Right lobe of liver (tissue), 6 donors: Measurements from ENCODE around the gene FLNA. TPM values are rescaled to one million over a fixed set of nuclear protein-coding genes. Genes with fewer than 3 reads are reported as not detected.
"Not testable (repeated sequence)": the region's sequence is repeated elsewhere in the genome, so short reads cannot be mapped to it uniquely, and the experiment has no call there.

Experiments used
- ATAC-seq, 4 donors: fragments of 200-7000 bp; cut with Tn5 transposase; one replicate each; pipeline ENCODE4 v1.9.1; 2020; ENCODE audit warnings: mild to moderate bottlenecking in 4 of 4, moderate library complexity in 4 of 4
- DNase-seq, 3 donors: peaks; one replicate each; pipeline ENCODE4 v3.0.0-alpha.2; 2020
- H3K27ac ChIP-seq, 3 donors: fragments of 200-600 bp; one replicate each; pipeline ENCODE4 v1.8.0; 2022
- H3K27me3 ChIP-seq, 2 donors: fragments of 200-600 bp; one replicate each; pipeline ENCODE4 v1.8.0; 2022
- H3K36me3 ChIP-seq, 4 donors: fragments of 200-600 bp; sonication (generic) in 1 of 4; one replicate each; pipeline versions ENCODE4 v1.5.1 to v1.8.0; 2017 to 2022; ENCODE audit warnings: control low read depth in 1 of 4
- H3K4me1 ChIP-seq, 4 donors: fragments of 200-600 bp; sonication (generic) in 1 of 4; one replicate each; pipeline versions ENCODE4 v1.5.1 to v1.8.0; 2017 to 2022; ENCODE audit warnings: control low read depth in 1 of 4
- H3K4me3 ChIP-seq, 3 donors: fragments of 200-600 bp; one replicate each; pipeline ENCODE4 v1.8.0; 2022
- H3K9me3 ChIP-seq, 4 donors: fragments of 200-600 bp; sonication (generic) in 1 of 4; one replicate each; pipeline versions ENCODE4 v1.5.1 to v1.8.0; 2017 to 2022; ENCODE audit warnings: control low read depth in 1 of 4
- CTCF ChIP-seq, 4 donors: fragments of 200-600 bp in 3 of 4; fragments of 450-650 bp in 1 of 4; IDR thresholded peaks; one replicate each; pipeline versions ENCODE4 v1.5.1 to v1.8.0; 2016 to 2022; ENCODE audit warnings: antibody characterized with exemption in 4 of 4, mild to moderate bottlenecking in 2 of 4
- POLR2A ChIP-seq: fragments of 450-650 bp; IDR thresholded peaks from one replicate; pipeline ENCODE4 v1.6.1; 2017; ENCODE audit warnings: antibody characterized with exemption, mild to moderate bottlenecking
- WGBS: methylation state at CpG from one replicate; pipeline ENCODE4 v1.1.6; 2018; ENCODE audit warnings: low coverage, low lambda C conversion rate; ENCODE audit not compliant: insufficient coverage; ENCODE audit errors: missing lambda C conversion rate; 5-methylcytosine and 5-hydroxymethylcytosine counted together
- intact Hi-C, 2 donors: fragments of 100-400 bp; cut with DNase I; formaldehyde crosslinking; loops; one replicate each; pipeline versions ENCODE4 v1.11.2 to v1.14.1; 2022
- total RNA-seq, 6 experiments: library from RNA; depleted of rRNA in 2 of 6; stranded (reverse); fragments of >200 nt in 2 of 6; fragmentation: NEBNext Ultra II Directional in 3 of 6; extraction: Animal tissue kit (Norgen Biotek cat#: 25700) in 3 of 6; gene quantifications; one replicate each; pipeline versions ENCODE4 v1.1.0 to v1.2.4, GENCODE V29; 2016 to 2023
- donor health status: DM: no; HTN: yes; CAD: no.
- donor health status: DM: no; HTN: no; CAD: no.
- donor health status: DM: no; HTN: no; CAD: no.
- donor health status: DM: no; HTN: yes; CAD: no.
- donor health status: DM: no; HTN: yes; CAD: no.

The FLNA gene
- total RNA-seq, 6 experiments from 2014 or later, result 46.8 to 124 (median 82.6) TPM

- peak within 1 kb of the TSS; percentile 95 to 96 (median 95) for H3K27ac ChIP-seq
- TF ChIP-seq POLR2A, result peak; percentile 83
- TF ChIP-seq CTCF (IDR thresholded peaks at IDR 0.05), result no peak
- ATAC-seq (peak; percentile 84 to 87 (median 85)), DNase-seq (peak; percentile 94 to 96 (median 94))
- WGBS, result 30% methylated on average over 19 of the region's 69 CpGs
- H3K4me1 ChIP-seq, result peaks cover 0 to 25% (median 6%) of the 10 kb centered on the region in 4 donors
- H3K4me3 ChIP-seq, result peak within 1 kb of the TSS; percentile 71 to 76 (median 75)
- no peaks in the 10 kb centered on the region for H3K27me3 ChIP-seq
- H3K9me3 ChIP-seq, result no peaks in the 10 kb centered on the region
- peaks cover 0 to 18% (median 4%) of the 10 kb centered on the region in 4 donors for H3K36me3 ChIP-seq
- intact Hi-C loops, result no loop called here
Observed at GRCh38 chrX:154397888-154398667, 23.6 kb upstream of the FLNA start, which contains the start of gene RPL10. Gene RPL10 (plus strand): TSS chrX:154398377. CDS start chrX:154398520, 143 bp downstream.

- intact Hi-C loops, result no loop called here
- 59% methylated on average over 20 of the region's 53 CpGs for WGBS
- peak; percentile 81 to 84 (median 82) for DNase-seq
Observed at GRCh38 chrX:154396973-154397887, 22.8 kb upstream of the FLNA start.

GRCh38 chrX:154396363-154396762 is 21.9 kb upstream of the FLNA start:
- ATAC-seq, H3K9me3 ChIP-seq, H3K27me3 ChIP-seq, DNase-seq, intact Hi-C loops: not testable (repeated sequence)
- Histone ChIP-seq H3K36me3 (peaks cover 0 to 18% (median 4%) of the 10 kb centered on the region in 4 donors), H3K4me3 (peak overlapping the region in 1 of 3 donors; percentile 71), H3K27ac (peak overlapping the region in 1 of 3 donors; percentile 95), H3K4me1 (peaks cover 0 to 14% (median 3%) of the 10 kb centered on the region in 4 donors)
- WGBS, result 76% methylated on average over 10 of the region's 17 CpGs

More at GRCh38 chrX:154396973-154397887, 22.8 kb upstream of the FLNA start:
- H3K4me3 ChIP-seq, result peak overlapping the region; percentile 49 to 76 (median 71)
- H3K27ac ChIP-seq, result peak overlapping the region; percentile 95 to 96 (median 95)
- H3K27me3 ChIP-seq, result no peaks in the 10 kb centered on the region
- peak; percentile 33 for TF ChIP-seq POLR2A
- no peak for TF ChIP-seq CTCF (IDR thresholded peaks at IDR 0.05)
- ATAC-seq, result peak; percentile 74 to 85 (median 76)
- no peaks in the 10 kb centered on the region for H3K9me3 ChIP-seq
- peaks cover 0 to 18% (median 4%) of the 10 kb centered on the region in 4 donors for H3K36me3 ChIP-seq
- H3K4me1 ChIP-seq, result peaks cover 0 to 23% (median 6%) of the 10 kb centered on the region in 4 donors

- H3K4me3 ChIP-seq, H3K4me1 ChIP-seq, H3K27me3 ChIP-seq, H3K9me3 ChIP-seq, intact Hi-C loops, DNase-seq, H3K36me3 ChIP-seq: not testable (repeated sequence)
- WGBS, result 41% methylated on average over 16 of the region's 121 CpGs
- ATAC-seq, result peak; percentile 83 to 91 (median 88)
- peak overlapping the region in 1 of 3 donors; percentile 40 for H3K27ac ChIP-seq
Observed at GRCh38 chrX:154389812-154390747, 15.6 kb upstream of the FLNA start.

GRCh38 chrX:154388649-154389048 is 14.2 kb upstream of the FLNA start:
- H3K4me3 ChIP-seq, H3K9me3 ChIP-seq, H3K27ac ChIP-seq, H3K36me3 ChIP-seq, intact Hi-C loops, DNase-seq, H3K27me3 ChIP-seq, H3K4me1 ChIP-seq: not testable (repeated sequence)
- WGBS, result no CpG with 5 or more reads among the region's 16 CpGs
- peak in 3 of 4 donors; percentile 1 to 27 (median 3) for ATAC-seq

GRCh38 chrX:154388094-154388493 is 13.7 kb upstream of the FLNA start:
- intact Hi-C loops, DNase-seq, H3K4me3 ChIP-seq, H3K9me3 ChIP-seq, H3K27ac ChIP-seq, H3K27me3 ChIP-seq, H3K4me1 ChIP-seq, H3K36me3 ChIP-seq: not testable (repeated sequence)
- peak; percentile 12 to 48 (median 34) for ATAC-seq
- WGBS, result no CpG with 5 or more reads among the region's 20 CpGs
